Esophagus squamous epithelium (tissue), 4 donors: ENCODE results near the gene RASSF1.

ENCODE experiments used
- POLR2A ChIP-seq, 4 donors: fragments of 450-650 bp; IDR thresholded peaks; one replicate each; pipeline ENCODE4 v1.6.1; 2017; ENCODE audit warnings: antibody characterized with exemption in 4 of 4, mild to moderate bottlenecking in 4 of 4, moderate library complexity in 3 of 4
- TF ChIP-seq, protein P1 (sequence below), 6 experiments: fragments of 450-650 bp in 4 of 6; fragments of 200-600 bp in 2 of 6; sonication (generic) in 2 of 6; IDR thresholded peaks; one replicate each; pipeline ENCODE4 v1.5.1; 2016 to 2019; ENCODE audit warnings: antibody characterized with exemption in 6 of 6, mild to moderate bottlenecking in 4 of 6, moderate library complexity in 4 of 6

DNA sequence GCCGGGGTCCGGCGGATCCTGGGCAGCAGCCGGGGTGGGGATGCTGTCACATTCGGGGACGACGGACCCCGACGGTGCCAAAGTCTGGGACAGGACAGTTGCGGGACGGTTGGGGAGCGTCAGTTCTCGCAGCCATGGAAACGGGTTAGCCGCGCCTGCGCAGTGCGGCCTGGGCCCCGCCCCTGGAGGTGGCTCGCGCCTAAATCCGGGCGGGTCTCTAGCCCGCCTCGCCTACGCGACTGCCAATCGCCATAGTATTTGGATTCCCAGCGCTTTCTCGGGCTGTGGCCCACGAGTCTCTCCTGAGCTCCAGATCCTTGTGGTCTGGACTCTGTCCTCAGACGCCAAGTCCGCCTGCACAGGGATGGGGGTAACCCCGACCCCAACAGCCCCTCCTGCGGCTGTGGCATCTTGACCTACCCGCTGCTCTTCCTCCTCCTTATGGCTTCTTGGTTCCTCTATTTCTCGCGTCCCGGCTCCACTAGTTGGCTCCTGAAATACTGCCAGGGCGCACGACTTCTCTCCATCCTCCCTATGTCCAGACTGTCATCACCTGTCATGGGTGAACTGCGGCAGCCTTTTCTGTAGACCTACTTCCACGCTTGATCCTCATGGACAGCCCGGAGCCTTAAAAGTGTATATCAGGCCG is 5.1 kb upstream of the RASSF1 start, which contains the start of gene ZMYND10:
- TF ChIP-seq, protein P1, sequence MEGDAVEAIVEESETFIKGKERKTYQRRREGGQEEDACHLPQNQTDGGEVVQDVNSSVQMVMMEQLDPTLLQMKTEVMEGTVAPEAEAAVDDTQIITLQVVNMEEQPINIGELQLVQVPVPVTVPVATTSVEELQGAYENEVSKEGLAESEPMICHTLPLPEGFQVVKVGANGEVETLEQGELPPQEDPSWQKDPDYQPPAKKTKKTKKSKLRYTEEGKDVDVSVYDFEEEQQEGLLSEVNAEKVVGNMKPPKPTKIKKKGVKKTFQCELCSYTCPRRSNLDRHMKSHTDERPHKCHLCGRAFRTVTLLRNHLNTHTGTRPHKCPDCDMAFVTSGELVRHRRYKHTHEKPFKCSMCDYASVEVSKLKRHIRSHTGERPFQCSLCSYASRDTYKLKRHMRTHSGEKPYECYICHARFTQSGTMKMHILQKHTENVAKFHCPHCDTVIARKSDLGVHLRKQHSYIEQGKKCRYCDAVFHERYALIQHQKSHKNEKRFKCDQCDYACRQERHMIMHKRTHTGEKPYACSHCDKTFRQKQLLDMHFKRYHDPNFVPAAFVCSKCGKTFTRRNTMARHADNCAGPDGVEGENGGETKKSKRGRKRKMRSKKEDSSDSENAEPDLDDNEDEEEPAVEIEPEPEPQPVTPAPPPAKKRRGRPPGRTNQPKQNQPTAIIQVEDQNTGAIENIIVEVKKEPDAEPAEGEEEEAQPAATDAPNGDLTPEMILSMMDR (IDR thresholded peaks at IDR 0.05) = no peak
- no peak for TF ChIP-seq POLR2A (IDR thresholded peaks at IDR 0.05)
